ENCODE data around the gene CRLF3.

The CRLF3 gene

DNA sequence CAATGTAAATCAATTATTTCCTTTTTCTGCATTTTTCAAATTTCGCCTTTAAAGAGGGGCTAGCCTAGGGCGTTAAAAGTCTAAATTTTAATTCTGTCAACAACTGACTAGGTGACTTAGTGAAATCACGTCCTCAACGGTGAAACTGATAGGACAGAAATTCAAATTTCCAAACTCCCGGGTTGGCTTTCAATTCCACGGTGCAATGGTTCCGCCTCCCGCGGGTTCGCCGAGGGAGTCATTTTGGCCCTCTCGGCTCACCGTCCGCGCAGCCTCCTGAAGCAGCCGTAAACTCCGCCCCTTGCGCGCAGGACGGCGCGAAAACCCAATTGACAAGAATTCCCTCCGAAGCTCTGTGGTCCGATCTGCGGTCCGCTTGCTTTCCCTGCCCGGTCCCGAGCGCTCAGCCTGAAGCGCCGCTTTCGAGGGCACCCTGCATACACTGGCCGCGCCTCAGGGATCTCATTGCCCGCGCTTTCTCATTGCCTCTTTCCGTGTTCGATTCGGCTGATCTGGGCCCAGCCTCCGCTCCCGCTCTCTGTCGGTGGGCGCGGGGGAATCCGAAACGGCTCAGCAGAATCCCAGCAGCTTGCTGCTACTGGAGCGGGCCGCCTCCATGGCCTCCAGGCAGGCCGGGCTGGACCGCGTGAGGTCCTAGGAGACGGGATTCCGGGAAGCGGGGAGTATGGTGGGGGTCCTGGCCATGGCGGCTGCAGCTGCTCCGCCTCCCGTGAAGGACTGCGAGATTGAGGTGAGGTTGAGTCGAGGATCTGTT, 7.4 kb upstream of the CRLF3 start, which contains the start of gene ATAD5 (continued):
- TF ChIP-seq ZBTB49 (tag by site-specific recombination; IDR thresholded peaks at IDR 0.05; ENCODE audit: low read depth) (no peak), ZNF23 (tag by site-specific recombination; IDR thresholded peaks at IDR 0.05; ENCODE audit: borderline replicate concordance) (no peak), REPIN1 (tag by site-specific recombination; IDR thresholded peaks at IDR 0.05; ENCODE audit: low read depth) (no peak), ZNF146 (tag by site-specific recombination; IDR thresholded peaks at IDR 0.05) (no peak), ZIC2 (tag by site-specific recombination; IDR thresholded peaks at IDR 0.05) (0 out of 2 replicates have a peak, but pooled peaks have one; percentile 17), SP3 (tag by site-specific recombination; IDR thresholded peaks at IDR 0.05) (peak; percentile 89), ZNF121 (tag by site-specific recombination; IDR thresholded peaks at IDR 0.05) (no peak), ZNF391 (tag by site-specific recombination; IDR thresholded peaks at IDR 0.05; ENCODE audit: borderline replicate concordance, low read depth) (peak; percentile 53; the same call in 1 of the 2 replicates), ZSCAN4 (tag by site-specific recombination; IDR thresholded peaks at IDR 0.05) (no peak; the same call in 1 of the 2 replicates), ZNF747 (tag by site-specific recombination; IDR thresholded peaks at IDR 0.05) (no peak), ZBTB20 (tag by site-specific recombination; IDR thresholded peaks at IDR 0.05) (peak; percentile 55), ZEB2 (tag by site-specific recombination; IDR thresholded peaks at IDR 0.05) (peak; percentile 90), WT1 (tag by site-specific recombination; IDR thresholded peaks at IDR 0.05) (peak; percentile 41; the same call in 1 of the 2 replicates), ZNF2 (tag by site-specific recombination; IDR thresholded peaks at IDR 0.05) (peak; percentile 72), ZBTB11 (tag by site-specific recombination; conservative IDR thresholded peaks at IDR 0.05; ENCODE audit: low read depth) (peak; percentile 84), ZNF530 (tag by site-specific recombination; IDR thresholded peaks at IDR 0.05; ENCODE audit: low read depth) (no peak), ZNF555 (tag by site-specific recombination; conservative IDR thresholded peaks at IDR 0.05) (no peak), ZNF426 (tag by site-specific recombination; IDR thresholded peaks at IDR 0.05) (no peak), ELK4 (IDR thresholded peaks at IDR 0.05; ENCODE audit: borderline replicate concordance, low read depth, low read length) (no peak)
- TF ChIP-seq, protein P1, sequence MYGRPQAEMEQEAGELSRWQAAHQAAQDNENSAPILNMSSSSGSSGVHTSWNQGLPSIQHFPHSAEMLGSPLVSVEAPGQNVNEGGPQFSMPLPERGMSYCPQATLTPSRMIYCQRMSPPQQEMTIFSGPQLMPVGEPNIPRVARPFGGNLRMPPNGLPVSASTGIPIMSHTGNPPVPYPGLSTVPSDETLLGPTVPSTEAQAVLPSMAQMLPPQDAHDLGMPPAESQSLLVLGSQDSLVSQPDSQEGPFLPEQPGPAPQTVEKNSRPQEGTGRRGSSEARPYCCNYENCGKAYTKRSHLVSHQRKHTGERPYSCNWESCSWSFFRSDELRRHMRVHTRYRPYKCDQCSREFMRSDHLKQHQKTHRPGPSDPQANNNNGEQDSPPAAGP (tag by site-specific recombination; IDR thresholded peaks at IDR 0.05), result peak; percentile 70; the same call in 1 of the 2 replicates
- TF ChIP-seq, protein P2, sequence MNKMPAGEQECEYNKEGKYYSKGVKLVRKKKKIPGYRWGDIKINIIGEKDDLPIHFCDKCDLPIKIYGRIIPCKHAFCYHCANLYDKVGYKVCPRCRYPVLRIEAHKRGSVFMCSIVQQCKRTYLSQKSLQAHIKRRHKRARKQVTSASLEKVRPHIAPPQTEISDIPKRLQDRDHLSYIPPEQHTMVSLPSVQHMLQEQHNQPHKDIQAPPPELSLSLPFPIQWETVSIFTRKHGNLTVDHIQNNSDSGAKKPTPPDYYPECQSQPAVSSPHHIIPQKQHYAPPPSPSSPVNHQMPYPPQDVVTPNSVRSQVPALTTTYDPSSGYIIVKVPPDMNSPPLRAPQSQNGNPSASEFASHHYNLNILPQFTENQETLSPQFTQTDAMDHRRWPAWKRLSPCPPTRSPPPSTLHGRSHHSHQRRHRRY (tag by site-specific recombination; IDR thresholded peaks at IDR 0.05), result no peak
- TF ChIP-seq, protein P3, sequence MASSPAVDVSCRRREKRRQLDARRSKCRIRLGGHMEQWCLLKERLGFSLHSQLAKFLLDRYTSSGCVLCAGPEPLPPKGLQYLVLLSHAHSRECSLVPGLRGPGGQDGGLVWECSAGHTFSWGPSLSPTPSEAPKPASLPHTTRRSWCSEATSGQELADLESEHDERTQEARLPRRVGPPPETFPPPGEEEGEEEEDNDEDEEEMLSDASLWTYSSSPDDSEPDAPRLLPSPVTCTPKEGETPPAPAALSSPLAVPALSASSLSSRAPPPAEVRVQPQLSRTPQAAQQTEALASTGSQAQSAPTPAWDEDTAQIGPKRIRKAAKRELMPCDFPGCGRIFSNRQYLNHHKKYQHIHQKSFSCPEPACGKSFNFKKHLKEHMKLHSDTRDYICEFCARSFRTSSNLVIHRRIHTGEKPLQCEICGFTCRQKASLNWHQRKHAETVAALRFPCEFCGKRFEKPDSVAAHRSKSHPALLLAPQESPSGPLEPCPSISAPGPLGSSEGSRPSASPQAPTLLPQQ (tag by site-specific recombination; IDR thresholded peaks at IDR 0.05), result peak; percentile 64
- TF ChIP-seq, protein P4, sequence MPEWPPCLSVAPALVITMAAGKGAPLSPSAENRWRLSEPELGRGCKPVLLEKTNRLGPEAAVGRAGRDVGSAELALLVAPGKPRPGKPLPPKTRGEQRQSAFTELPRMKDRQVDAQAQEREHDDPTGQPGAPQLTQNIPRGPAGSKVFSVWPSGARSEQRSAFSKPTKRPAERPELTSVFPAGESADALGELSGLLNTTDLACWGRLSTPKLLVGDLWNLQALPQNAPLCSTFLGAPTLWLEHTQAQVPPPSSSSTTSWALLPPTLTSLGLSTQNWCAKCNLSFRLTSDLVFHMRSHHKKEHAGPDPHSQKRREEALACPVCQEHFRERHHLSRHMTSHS (tag by site-specific recombination; IDR thresholded peaks at IDR 0.05), result no peak
- TF ChIP-seq, protein P5, sequence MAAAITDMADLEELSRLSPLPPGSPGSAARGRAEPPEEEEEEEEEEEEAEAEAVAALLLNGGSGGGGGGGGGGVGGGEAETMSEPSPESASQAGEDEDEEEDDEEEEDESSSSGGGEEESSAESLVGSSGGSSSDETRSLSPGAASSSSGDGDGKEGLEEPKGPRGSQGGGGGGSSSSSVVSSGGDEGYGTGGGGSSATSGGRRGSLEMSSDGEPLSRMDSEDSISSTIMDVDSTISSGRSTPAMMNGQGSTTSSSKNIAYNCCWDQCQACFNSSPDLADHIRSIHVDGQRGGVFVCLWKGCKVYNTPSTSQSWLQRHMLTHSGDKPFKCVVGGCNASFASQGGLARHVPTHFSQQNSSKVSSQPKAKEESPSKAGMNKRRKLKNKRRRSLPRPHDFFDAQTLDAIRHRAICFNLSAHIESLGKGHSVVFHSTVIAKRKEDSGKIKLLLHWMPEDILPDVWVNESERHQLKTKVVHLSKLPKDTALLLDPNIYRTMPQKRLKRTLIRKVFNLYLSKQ (tag by site-specific recombination; IDR thresholded peaks at IDR 0.05; ENCODE audit: borderline replicate concordance), result no peak

All from HEK293 (cell line).